HEK293 (cell line): Measurements from ENCODE around the gene PRKCQ.

ENCODE experiments used
- CTCF ChIA-PET: fragments of 350-600 bp; formaldehyde crosslinking; extraction: SDS; loops from one replicate; lab custom pipeline; 2021; ENCODE audit warnings: antibody characterized with exemption; lab: Yijun Ruan, JAX
- POLR2A ChIA-PET: fragments of 300-600 bp; formaldehyde crosslinking; extraction: SDS; loops from one replicate; lab custom pipeline; 2020; ENCODE audit warnings: antibody characterized with exemption, inconsistent platforms; lab: Yijun Ruan, JAX
- H3K27ac ChIP-seq: fragments of 200-500 bp; sonication (Bioruptor generic); 2 replicates; pipeline ENCODE4 v1.5.1; 2014; ENCODE audit warnings: low read depth, low read length, control low read depth, inconsistent platforms; ENCODE audit errors: extremely low read depth
- H3K36me3 ChIP-seq, 2 experiments: fragments of 200-500 bp in 1 of 2; sonication (Bioruptor generic) in 1 of 2; 1 replicate in 1 of 2; 2 replicates in 1 of 2; pipeline ENCODE4 v1.5.1; 2014 to 2017; ENCODE audit warnings: inconsistent platforms in 2 of 2, low read length in 2 of 2; ENCODE audit not compliant: control insufficient read depth in 2 of 2, insufficient read depth in 1 of 2
- H3K4me1 ChIP-seq: fragments of 200-500 bp; sonication (Bioruptor generic); 2 replicates; pipeline ENCODE4 v1.5.1; 2014; ENCODE audit warnings: mild to moderate bottlenecking, low read length, inconsistent platforms; ENCODE audit not compliant: control insufficient read depth, insufficient read depth
- H3K4me3 ChIP-seq: 2 replicates; pipeline ENCODE4 v1.5.1; 2011; ENCODE audit warnings: low read depth, mild to moderate bottlenecking, control low read depth, low read length, moderate library complexity
- H3K9me3 ChIP-seq: fragments of 200-500 bp; sonication (Bioruptor generic); 2 replicates; pipeline ENCODE4 v1.5.1; 2014; ENCODE audit warnings: low read depth, low read length, inconsistent platforms; ENCODE audit not compliant: control insufficient read depth, insufficient read depth
- FEZF1 ChIP-seq: fragments of 450-650 bp; formaldehyde crosslinking; IDR thresholded peaks from 2 replicates; pipeline ENCODE4 v1.5.1; 2016; ENCODE audit warnings: missing biosample characterization, missing genetic modification characterization
- GLI2 ChIP-seq: fragments of 450-650 bp; formaldehyde crosslinking; IDR thresholded peaks from 2 replicates; pipeline ENCODE4; 2017; ENCODE audit warnings: missing biosample characterization, missing genetic modification characterization, low read depth, borderline replicate concordance
- HOXC10 ChIP-seq: sonication (generic); formaldehyde crosslinking; IDR thresholded peaks from 2 replicates; pipeline ENCODE4 v1.8.1; 2023; ENCODE audit warnings: mild to moderate bottlenecking, missing genetic modification reagents
- KLF1 ChIP-seq: fragments of 450-650 bp; formaldehyde crosslinking; IDR thresholded peaks from 2 replicates; pipeline ENCODE4 v1.5.1; 2016; ENCODE audit warnings: missing biosample characterization, missing genetic modification characterization
- KLF9 ChIP-seq: fragments of 450-650 bp; formaldehyde crosslinking; IDR thresholded peaks from 2 replicates; pipeline ENCODE4 v1.5.1; 2016; ENCODE audit warnings: missing biosample characterization, missing genetic modification characterization, low read depth
- PRDM1 ChIP-seq: fragments of 450-650 bp; formaldehyde crosslinking; IDR thresholded peaks from 2 replicates; pipeline ENCODE4; 2016; ENCODE audit warnings: missing biosample characterization, missing genetic modification characterization
- SP3 ChIP-seq: fragments of 450-650 bp; formaldehyde crosslinking; IDR thresholded peaks from 2 replicates; pipeline ENCODE4 v1.5.1; 2016; ENCODE audit warnings: missing biosample characterization, missing genetic modification characterization
- ZBTB21 ChIP-seq: fragments of 450-650 bp; formaldehyde crosslinking; IDR thresholded peaks from 2 replicates; pipeline ENCODE4 v1.5.1; 2017; ENCODE audit warnings: missing biosample characterization, missing genetic modification characterization
- ZFHX2 ChIP-seq: fragments of 450-650 bp; formaldehyde crosslinking; conservative IDR thresholded peaks from 2 replicates; pipeline ENCODE4 v1.5.1; 2016; ENCODE audit warnings: missing biosample characterization, missing genetic modification characterization
- ZFP37 ChIP-seq: fragments of 450-650 bp; formaldehyde crosslinking; IDR thresholded peaks from 2 replicates; pipeline ENCODE4 v1.5.1; 2016; ENCODE audit warnings: missing biosample characterization, missing genetic modification characterization
- ZNF121 ChIP-seq: fragments of 450-650 bp; formaldehyde crosslinking; IDR thresholded peaks from 2 replicates; pipeline ENCODE4 v1.5.1; 2016; ENCODE audit warnings: missing biosample characterization, missing genetic modification characterization
- ZNF133 ChIP-seq: fragments of 450-650 bp; formaldehyde crosslinking; IDR thresholded peaks from 2 replicates; pipeline ENCODE4 v1.5.1; 2016; ENCODE audit warnings: missing biosample characterization, missing genetic modification characterization
- ZNF239 ChIP-seq: fragments of 450-650 bp; formaldehyde crosslinking; IDR thresholded peaks from 2 replicates; pipeline ENCODE4 v1.5.1; 2016; ENCODE audit warnings: missing biosample characterization, missing genetic modification characterization
- ZNF302 ChIP-seq: fragments of 450-650 bp; formaldehyde crosslinking; IDR thresholded peaks from 2 replicates; pipeline ENCODE4 v1.5.1; 2016; ENCODE audit warnings: missing biosample characterization, missing genetic modification characterization, low read depth
- ZNF416 ChIP-seq: fragments of 450-650 bp; formaldehyde crosslinking; IDR thresholded peaks from 2 replicates; pipeline ENCODE4 v1.5.1; 2016; ENCODE audit warnings: missing biosample characterization, missing genetic modification characterization
- ZNF433 ChIP-seq: fragments of 450-650 bp; formaldehyde crosslinking; IDR thresholded peaks from 2 replicates; pipeline ENCODE4 v1.5.1; 2016; ENCODE audit warnings: missing biosample characterization, missing genetic modification characterization, low read depth
- ZNF623 ChIP-seq: fragments of 450-650 bp; formaldehyde crosslinking; IDR thresholded peaks from 2 replicates; pipeline ENCODE4 v1.5.1; 2016; ENCODE audit warnings: missing biosample characterization, missing genetic modification characterization
- ZNF629 ChIP-seq: fragments of 450-650 bp; formaldehyde crosslinking; IDR thresholded peaks from 2 replicates; pipeline ENCODE4 v1.5.1; 2017; ENCODE audit warnings: missing biosample characterization, missing genetic modification characterization
- ZNF76 ChIP-seq: fragments of 450-650 bp; formaldehyde crosslinking; IDR thresholded peaks from 2 replicates; pipeline ENCODE4; 2016; ENCODE audit warnings: low read depth, missing biosample characterization, missing genetic modification characterization, borderline replicate concordance
- ZSCAN30 ChIP-seq: fragments of 450-650 bp; IDR thresholded peaks from 2 replicates; pipeline ENCODE4 v1.5.1; 2018; ENCODE audit warnings: missing biosample characterization, mild to moderate bottlenecking, missing genetic modification characterization, moderate library complexity
- ZXDB ChIP-seq: fragments of 450-650 bp; formaldehyde crosslinking; IDR thresholded peaks from 2 replicates; pipeline ENCODE4 v1.5.1; 2016; ENCODE audit warnings: missing biosample characterization, missing genetic modification characterization
- TF ChIP-seq, protein P1 (sequence below): fragments of 450-650 bp; formaldehyde crosslinking; IDR thresholded peaks from 2 replicates; pipeline ENCODE4 v1.5.1; 2016; ENCODE audit warnings: missing biosample characterization, missing genetic modification characterization
- TF ChIP-seq, protein P2 (sequence below): sonication (generic); formaldehyde crosslinking; IDR thresholded peaks from 2 replicates; pipeline ENCODE4 v1.8.1; 2022; ENCODE audit warnings: mild to moderate bottlenecking, moderate library complexity, missing genetic modification reagents

PRKCQ gene

DNA sequence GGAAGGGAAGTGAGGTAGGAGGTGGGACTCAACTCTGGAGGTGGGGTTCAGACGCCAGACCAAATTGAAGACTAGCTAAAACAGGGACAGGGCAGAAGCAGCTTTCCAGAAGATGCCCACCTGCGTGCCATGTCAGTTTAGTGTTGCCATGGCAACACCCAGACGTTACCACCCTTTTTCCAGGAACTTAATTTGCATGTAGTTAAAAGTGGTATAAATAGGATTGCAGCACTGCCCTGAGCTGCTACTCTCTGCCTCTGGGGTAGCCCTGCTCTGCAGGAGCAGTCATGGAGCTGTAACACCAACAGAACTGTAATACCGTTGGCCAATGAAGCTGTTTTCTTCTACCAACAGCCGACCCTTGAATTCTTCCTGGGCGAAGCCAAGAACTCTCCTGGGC, 93.8 kb downstream of the PRKCQ start:
- Histone ChIP-seq H3K4me3 (no peak overlapping the region), H3K27ac (no peak overlapping the region), H3K4me1 (no peaks in the 10 kb centered on the region), H3K36me3 (peaks cover 0 to 12% of the 10 kb centered on the region in 2 experiments; a peak in 2 of 3 replicates), H3K9me3 (no peaks in the 10 kb centered on the region)
- POLR2A ChIA-PET: interaction anchor here (1.0 kb wide), 1 partner anchor 94 kb away, joined by 3 read pairs; no protein-coding TSS in a partner anchor
- TF ChIP-seq ZNF416: no peak
- TF ChIP-seq GLI2 (tag by site-specific recombination): no peak
- TF ChIP-seq, protein P1, sequence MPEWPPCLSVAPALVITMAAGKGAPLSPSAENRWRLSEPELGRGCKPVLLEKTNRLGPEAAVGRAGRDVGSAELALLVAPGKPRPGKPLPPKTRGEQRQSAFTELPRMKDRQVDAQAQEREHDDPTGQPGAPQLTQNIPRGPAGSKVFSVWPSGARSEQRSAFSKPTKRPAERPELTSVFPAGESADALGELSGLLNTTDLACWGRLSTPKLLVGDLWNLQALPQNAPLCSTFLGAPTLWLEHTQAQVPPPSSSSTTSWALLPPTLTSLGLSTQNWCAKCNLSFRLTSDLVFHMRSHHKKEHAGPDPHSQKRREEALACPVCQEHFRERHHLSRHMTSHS: no peak
- no peak for TF ChIP-seq HOXC10 (CRISPR knock-in tag)
- TF ChIP-seq ZXDB (tag by site-specific recombination): no peak
- no peak for TF ChIP-seq KLF9 (tag by site-specific recombination)
- no peak for TF ChIP-seq PRDM1
- TF ChIP-seq ZNF629: no peak
- no peak for TF ChIP-seq ZSCAN30 (tag by site-specific recombination)
- TF ChIP-seq, protein P2, sequence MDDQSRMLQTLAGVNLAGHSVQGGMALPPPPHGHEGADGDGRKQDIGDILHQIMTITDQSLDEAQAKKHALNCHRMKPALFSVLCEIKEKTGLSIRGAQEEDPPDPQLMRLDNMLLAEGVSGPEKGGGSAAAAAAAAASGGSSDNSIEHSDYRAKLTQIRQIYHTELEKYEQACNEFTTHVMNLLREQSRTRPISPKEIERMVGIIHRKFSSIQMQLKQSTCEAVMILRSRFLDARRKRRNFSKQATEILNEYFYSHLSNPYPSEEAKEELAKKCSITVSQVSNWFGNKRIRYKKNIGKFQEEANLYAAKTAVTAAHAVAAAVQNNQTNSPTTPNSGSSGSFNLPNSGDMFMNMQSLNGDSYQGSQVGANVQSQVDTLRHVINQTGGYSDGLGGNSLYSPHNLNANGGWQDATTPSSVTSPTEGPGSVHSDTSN (CRISPR knock-in tag): no peak
- no peak for TF ChIP-seq ZFHX2 (tag by site-specific recombination)
- no peak for TF ChIP-seq ZNF623 (tag by site-specific recombination)
- TF ChIP-seq ZNF76 (tag by site-specific recombination): no peak
- CTCF ChIA-PET: interaction anchor here (1.2 kb wide), 1 partner anchor 396 kb away, joined by 5 read pairs; no protein-coding TSS in a partner anchor

DNA sequence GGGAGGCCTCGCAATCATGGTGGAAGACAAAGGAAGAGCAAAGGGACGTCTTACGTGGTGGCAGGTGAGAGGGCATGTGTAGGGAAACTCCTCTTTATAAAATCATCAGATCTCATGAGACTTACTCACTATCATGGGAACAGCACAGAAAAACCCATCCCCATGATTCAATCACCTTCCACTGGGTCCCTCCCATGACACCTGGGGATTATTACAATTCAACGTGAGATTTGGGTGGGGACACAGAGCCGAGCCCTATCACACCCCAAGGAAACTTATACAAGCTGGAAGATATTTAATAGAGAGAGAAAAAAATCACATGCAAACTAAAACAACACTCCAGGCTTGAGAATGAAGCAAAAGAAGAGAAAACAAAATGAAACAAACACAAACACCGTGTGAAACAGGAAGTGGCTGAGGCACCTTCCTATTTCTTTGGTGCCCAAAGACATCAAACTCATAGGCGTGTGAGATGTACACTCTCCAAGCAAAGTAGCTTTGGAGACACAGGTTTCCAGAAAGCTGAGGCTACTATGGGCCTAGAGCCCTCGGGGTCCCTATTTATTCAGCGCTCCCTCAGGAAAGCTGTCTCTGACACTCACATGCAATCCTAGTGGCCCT, 97.2 kb downstream of the PRKCQ start:
- no peak overlapping the region for H3K27ac ChIP-seq
- no peak overlapping the region for H3K4me3 ChIP-seq
- POLR2A ChIA-PET: no interaction called here
- H3K4me1 ChIP-seq: no peaks in the 10 kb centered on the region
- H3K9me3 ChIP-seq: no peaks in the 10 kb centered on the region
- TF ChIP-seq KLF1 (tag by site-specific recombination): no peak
- TF ChIP-seq ZNF133 (tag by site-specific recombination): no peak
- TF ChIP-seq FEZF1: no peak
- no peak for TF ChIP-seq ZNF239 (tag by site-specific recombination)
- TF ChIP-seq ZFP37 (tag by site-specific recombination): no peak
- no peak for TF ChIP-seq ZNF302 (tag by site-specific recombination)
- TF ChIP-seq ZNF433: no peak
- TF ChIP-seq ZBTB21 (tag by site-specific recombination): no peak
- H3K36me3 ChIP-seq: peaks cover 0 to 16% of the 10 kb centered on the region in 2 experiments; a peak in 2 of 3 replicates
- CTCF ChIA-PET: no interaction called here

DNA sequence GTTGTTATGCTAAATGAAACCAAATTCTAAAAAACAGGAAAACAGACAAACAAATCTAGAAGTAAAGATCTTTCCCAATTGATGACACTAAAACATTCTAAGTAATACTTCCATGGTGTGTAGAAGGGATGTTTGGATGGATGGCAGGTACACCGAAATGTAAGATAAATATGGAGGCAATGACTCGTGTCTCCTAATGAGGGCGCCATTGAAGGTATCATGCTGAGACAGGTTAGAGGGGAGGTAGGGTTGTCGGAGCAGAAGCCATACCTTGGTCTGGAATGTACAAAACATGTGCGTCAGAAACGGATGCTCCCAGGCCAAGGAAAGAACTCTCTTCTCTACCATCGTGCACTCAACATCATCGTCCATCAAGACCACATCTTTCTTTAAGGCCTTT, 101.4 kb downstream of the PRKCQ start:
- no peak overlapping the region for H3K4me3 ChIP-seq
- POLR2A ChIA-PET: no interaction called here
- H3K27ac ChIP-seq: no peak overlapping the region
- CTCF ChIA-PET: no interaction called here
- no peaks in the 10 kb centered on the region for H3K4me1 ChIP-seq
- H3K9me3 ChIP-seq: no peaks in the 10 kb centered on the region
- peaks cover 0 to 12% of the 10 kb centered on the region in 2 experiments; a peak in 2 of 3 replicates for H3K36me3 ChIP-seq
- TF ChIP-seq SP3 (tag by site-specific recombination): no peak
- no peak for TF ChIP-seq ZNF121
